ENCODE results near the gene PNPO. TPM values are rescaled to one million over a fixed set of nuclear protein-coding genes. Genes with fewer than 3 reads are reported as not detected.
"Not testable (repeated sequence)": the region's sequence is repeated elsewhere in the genome, so short reads cannot be mapped to it uniquely, and the experiment has no call there.

The PNPO gene
- total and polyA plus RNA-seq, 2 experiments from 2014 or later: 20.0 to 44.7 TPM

DNA sequence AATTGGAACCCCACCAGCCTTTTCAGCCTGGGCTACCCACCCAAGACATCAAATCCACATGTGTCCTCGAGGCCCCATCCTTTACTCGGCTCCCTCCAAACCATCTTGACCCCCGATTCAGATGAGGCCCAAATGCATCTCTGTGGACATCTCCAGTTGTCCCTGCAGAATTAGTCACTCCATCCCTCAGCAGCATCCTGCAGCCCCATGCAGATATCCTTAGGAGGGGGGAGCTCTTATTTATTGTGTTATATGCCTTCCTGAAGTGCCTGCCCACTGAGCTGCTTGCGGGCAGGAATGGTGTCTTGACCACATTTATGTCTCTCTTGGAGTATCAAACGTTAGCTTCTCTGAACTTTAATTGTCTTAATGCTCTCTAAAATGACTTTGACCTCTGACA lies 45.1 kb downstream of the PNPO start:
- H3F3A ChIP-seq (ENCODE audit: insufficient read depth): 0 out of 2 replicates have a peak, but pooled peaks cover 3% of the 10 kb centered on the region
- H3K27me3 ChIP-seq (replicated peaks; ENCODE audit: insufficient read depth): no peaks in the 10 kb centered on the region
- H4K20me1 ChIP-seq (ENCODE audit: insufficient read depth): no peaks in the 10 kb centered on the region
- no peaks in the 10 kb centered on the region for H3K36me3 ChIP-seq (ENCODE audit: low read depth)
- H3K79me2 ChIP-seq (ENCODE audit: insufficient read depth): no peaks in the 10 kb centered on the region
- in situ Hi-C loops (cut with MboI): no loop called here
- H2AFZ ChIP-seq: no peak overlapping the region
- H3K9me2 ChIP-seq (ENCODE audit: insufficient read depth): no peaks in the 10 kb centered on the region
- 72 to 76% methylated on average over 5 of the region's 5 CpGs for WGBS, 2 experiments (ENCODE audit: low coverage in 1 of 2, low lambda C conversion rate in 2 of 2, missing lambda C conversion rate in 2 of 2)
- 0 out of 2 replicates have a peak, but pooled peaks cover 5% of the 10 kb centered on the region for H3K4me1 ChIP-seq (ENCODE audit: insufficient read depth)
- H3K27ac ChIP-seq: no peak overlapping the region
- no peak overlapping the region for H3K9ac ChIP-seq
- H3K9me3 ChIP-seq (ENCODE audit: low read depth): no peaks in the 10 kb centered on the region
- DNase-seq: no peak
- TF ChIP-seq EZH2phosphoT487 (IDR thresholded peaks at IDR 0.05; ENCODE audit: insufficient read depth, low read depth): no peak
- no peak for TF ChIP-seq EZH2 (IDR thresholded peaks at IDR 0.05; ENCODE audit: insufficient read depth, poor library complexity, severe bottlenecking)
- no peak overlapping the region for H3K4me2 ChIP-seq (ENCODE audit: unreplicated experiment)
- H3K4me3 ChIP-seq: no peak overlapping the region

DNA sequence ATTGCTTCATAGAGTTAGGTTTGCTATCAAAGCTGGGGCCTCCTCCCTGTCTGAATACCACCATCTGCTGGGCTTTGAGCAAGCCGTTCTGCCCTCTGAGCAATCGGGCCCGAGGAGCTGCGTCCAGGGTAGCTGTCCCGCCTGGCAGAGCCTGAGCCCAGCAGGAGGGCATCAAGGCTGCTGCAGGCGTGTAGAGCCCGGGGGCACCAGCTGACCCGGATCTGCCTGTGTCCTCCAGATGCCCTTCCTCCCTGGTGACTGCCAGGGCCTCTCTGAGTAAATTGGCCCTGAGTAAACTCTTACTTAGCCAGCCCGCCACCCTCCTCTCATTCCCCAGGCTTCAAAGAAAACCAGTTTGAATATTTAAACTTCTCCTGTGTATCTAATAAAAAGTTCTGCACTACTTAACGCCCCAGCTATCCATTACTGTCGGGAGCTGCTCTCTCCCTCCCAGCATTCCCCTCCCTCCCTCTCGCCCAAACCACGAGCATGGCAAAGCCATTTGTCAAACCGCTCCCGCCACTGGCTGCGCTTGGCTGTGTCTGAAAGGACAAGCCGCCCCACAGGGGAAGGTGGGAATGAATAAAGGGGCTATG lies 46.0 kb downstream of the PNPO start:
- 38 to 39% methylated on average over 17 of the region's 17 CpGs for WGBS, 2 experiments (ENCODE audit: low coverage in 1 of 2, low lambda C conversion rate in 2 of 2, missing lambda C conversion rate in 2 of 2)
- Histone ChIP-seq H3K27me3 (replicated peaks; ENCODE audit: insufficient read depth) (no peaks in the 10 kb centered on the region), H3K79me2 (ENCODE audit: insufficient read depth) (no peaks in the 10 kb centered on the region), H3K9me2 (ENCODE audit: insufficient read depth) (no peaks in the 10 kb centered on the region), H2AFZ (peak overlapping the region; percentile 46), H3K36me3 (ENCODE audit: low read depth) (no peaks in the 10 kb centered on the region), H4K20me1 (ENCODE audit: insufficient read depth) (no peaks in the 10 kb centered on the region), H3F3A (ENCODE audit: insufficient read depth) (0 out of 2 replicates have a peak, but pooled peaks cover 3% of the 10 kb centered on the region), H3K27ac (no peak overlapping the region), H3K4me3 (no peak overlapping the region), H3K9ac (no peak overlapping the region), H3K9me3 (ENCODE audit: low read depth) (no peaks in the 10 kb centered on the region), H3K4me2 (ENCODE audit: unreplicated experiment) (no peak overlapping the region), H3K4me1 (ENCODE audit: insufficient read depth) (0 out of 2 replicates have a peak, but pooled peaks cover 5% of the 10 kb centered on the region)
- no peak for TF ChIP-seq EZH2phosphoT487 (IDR thresholded peaks at IDR 0.05; ENCODE audit: insufficient read depth, low read depth)
- TF ChIP-seq EZH2 (IDR thresholded peaks at IDR 0.05; ENCODE audit: insufficient read depth, poor library complexity, severe bottlenecking): no peak
- in situ Hi-C loops (cut with MboI): no loop called here
- peak; percentile 44 for DNase-seq

DNA sequence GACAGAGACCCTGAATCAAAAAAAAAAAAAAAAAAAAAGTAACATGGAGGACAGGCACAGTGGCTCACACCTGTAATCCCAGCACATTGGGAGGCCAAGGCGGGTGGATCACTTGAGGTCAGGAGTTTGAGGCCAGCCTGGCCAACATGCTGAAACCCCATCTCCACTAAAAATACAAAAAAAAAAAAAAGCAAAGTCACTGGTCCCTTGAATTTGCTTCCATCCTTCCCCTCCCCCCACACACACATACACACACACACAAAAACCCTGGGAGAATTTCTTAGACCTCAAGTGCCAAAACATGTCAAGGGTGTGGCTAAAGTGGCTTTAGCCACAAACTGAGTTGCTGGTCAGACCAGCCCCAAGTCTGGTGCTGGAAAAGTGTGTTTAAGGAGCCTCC lies 47.1 kb downstream of the PNPO start:
- H3K4me1 ChIP-seq (ENCODE audit: insufficient read depth); H3K27ac ChIP-seq; H3K9ac ChIP-seq; H3K27me3 ChIP-seq (replicated peaks; ENCODE audit: insufficient read depth); H3F3A ChIP-seq (ENCODE audit: insufficient read depth); H3K4me3 ChIP-seq; H3K9me3 ChIP-seq (ENCODE audit: low read depth); DNase-seq; H3K9me2 ChIP-seq (ENCODE audit: insufficient read depth); H4K20me1 ChIP-seq (ENCODE audit: insufficient read depth); H3K4me2 ChIP-seq (ENCODE audit: unreplicated experiment); in situ Hi-C loops (cut with MboI); H3K79me2 ChIP-seq (ENCODE audit: insufficient read depth); H3K36me3 ChIP-seq (ENCODE audit: low read depth); H2AFZ ChIP-seq: not testable (repeated sequence)
- WGBS, 2 experiments (ENCODE audit: low coverage in 1 of 2, low lambda C conversion rate in 2 of 2, missing lambda C conversion rate in 2 of 2): 91 to 100% methylated on average over 1 of the region's 1 CpG

DNA sequence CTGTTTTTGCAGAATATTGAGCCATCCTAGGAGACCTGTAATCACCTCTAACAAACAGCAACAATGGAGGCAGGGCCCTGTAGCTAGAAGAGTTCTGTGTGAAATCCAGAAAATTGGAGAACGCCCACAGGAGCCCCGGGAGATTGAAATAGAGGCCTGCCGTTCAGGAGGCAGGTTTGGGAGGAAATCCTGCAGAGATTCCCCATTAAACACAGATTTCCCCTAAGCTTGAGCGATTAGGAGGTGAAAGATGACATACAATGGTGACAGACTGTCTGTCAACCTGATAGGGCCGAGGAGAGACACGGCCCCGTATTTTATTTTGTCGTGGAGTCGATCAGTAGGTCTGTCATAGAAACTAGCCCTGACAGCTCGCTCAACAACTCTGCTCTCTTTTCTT lies 47.8 kb downstream of the PNPO start:
- Histone ChIP-seq H3F3A (ENCODE audit: insufficient read depth) (no peaks in the 10 kb centered on the region), H3K4me1 (ENCODE audit: insufficient read depth) (0 out of 2 replicates have a peak, but pooled peaks cover 5% of the 10 kb centered on the region), H3K9me3 (ENCODE audit: low read depth) (no peaks in the 10 kb centered on the region), H3K4me3 (no peak overlapping the region), H3K9me2 (ENCODE audit: insufficient read depth) (no peaks in the 10 kb centered on the region), H3K36me3 (ENCODE audit: low read depth) (no peaks in the 10 kb centered on the region), H4K20me1 (ENCODE audit: insufficient read depth) (no peaks in the 10 kb centered on the region), H3K79me2 (ENCODE audit: insufficient read depth) (no peaks in the 10 kb centered on the region), H3K4me2 (ENCODE audit: unreplicated experiment) (no peak overlapping the region), H2AFZ (no peak overlapping the region), H3K27me3 (replicated peaks; ENCODE audit: insufficient read depth) (no peaks in the 10 kb centered on the region), H3K27ac (no peak overlapping the region), H3K9ac (no peak overlapping the region)
- in situ Hi-C loops (cut with MboI): no loop called here
- DNase-seq: no peak
- no peak for TF ChIP-seq EZH2 (IDR thresholded peaks at IDR 0.05; ENCODE audit: insufficient read depth, poor library complexity, severe bottlenecking)
- TF ChIP-seq EZH2phosphoT487 (IDR thresholded peaks at IDR 0.05; ENCODE audit: insufficient read depth, low read depth): no peak
- 69 to 73% methylated on average over 10 of the region's 10 CpGs for WGBS, 2 experiments (ENCODE audit: low coverage in 1 of 2, low lambda C conversion rate in 2 of 2, missing lambda C conversion rate in 2 of 2)

DNA sequence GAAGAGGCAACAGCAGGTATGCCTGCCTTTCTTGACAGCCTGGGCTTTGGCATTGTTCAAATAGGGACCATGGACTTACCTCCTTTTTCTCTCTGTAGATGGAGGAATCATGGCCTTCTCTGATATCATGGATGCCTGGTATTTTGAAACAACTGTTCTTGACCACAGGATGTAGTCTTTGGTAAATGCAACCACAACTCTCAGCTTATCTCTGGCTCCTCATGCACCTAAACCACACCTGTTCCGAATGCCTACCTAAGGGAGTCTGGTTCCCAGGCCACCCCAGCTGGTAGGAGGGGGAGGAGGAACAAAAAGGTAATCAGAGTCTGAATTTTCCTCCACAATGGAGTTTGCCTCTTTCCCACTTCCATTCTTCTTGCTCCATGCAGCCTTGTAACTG lies 48.3 kb downstream of the PNPO start:
- no peak for TF ChIP-seq EZH2phosphoT487 (IDR thresholded peaks at IDR 0.05; ENCODE audit: insufficient read depth, low read depth)
- Histone ChIP-seq H4K20me1 (ENCODE audit: insufficient read depth) (no peaks in the 10 kb centered on the region), H3K9me3 (ENCODE audit: low read depth) (no peaks in the 10 kb centered on the region), H3K4me1 (ENCODE audit: insufficient read depth) (0 out of 2 replicates have a peak, but pooled peaks cover 5% of the 10 kb centered on the region), H3K27ac (no peak overlapping the region), H3K9ac (no peak overlapping the region), H3K9me2 (ENCODE audit: insufficient read depth) (no peaks in the 10 kb centered on the region), H3K79me2 (ENCODE audit: insufficient read depth) (no peaks in the 10 kb centered on the region), H2AFZ (no peak overlapping the region), H3F3A (ENCODE audit: insufficient read depth) (no peaks in the 10 kb centered on the region), H3K4me3 (no peak overlapping the region), H3K36me3 (ENCODE audit: low read depth) (no peaks in the 10 kb centered on the region), H3K27me3 (replicated peaks; ENCODE audit: insufficient read depth) (no peaks in the 10 kb centered on the region), H3K4me2 (ENCODE audit: unreplicated experiment) (no peak overlapping the region)
- DNase-seq: no peak
- in situ Hi-C loops (cut with MboI): no loop called here
- WGBS, 2 experiments (ENCODE audit: low coverage in 1 of 2, low lambda C conversion rate in 2 of 2, missing lambda C conversion rate in 2 of 2): 93 to 96% methylated on average over 1 of the region's 1 CpG
